A549 (cell line): ENCODE results near the gene PCED1A.

Experiments
- EP300 ChIP-seq, 2 experiments: fragments of >200 bp; sonication (Bioruptor Twin); formaldehyde crosslinking; IDR thresholded peaks; 2 replicates in 1 of 2; 3 replicates in 1 of 2; pipeline ENCODE4 v1.6.1; 2016 to 2017
- HEYL ChIP-seq: fragments of 250-450 bp; sonication (Bioruptor Pico); IDR thresholded peaks from 2 replicates; pipeline ENCODE4 v1.8.0; 2021; ENCODE audit warnings: mild to moderate bottlenecking, moderate library complexity
- POLR2A ChIP-seq: IDR thresholded peaks from 2 replicates; pipeline ENCODE4 v1.6.1; 2012; ENCODE audit warnings: mild to moderate bottlenecking, low read length
- POLR2AphosphoS2 ChIP-seq: conservative IDR thresholded peaks from 2 replicates; pipeline ENCODE4 v1.6.1; 2012; ENCODE audit warnings: low read length, improper control_type of control experiment, inconsistent platforms
- RAD21 ChIP-seq, 2 experiments: fragments of >200 bp in 1 of 2; sonication (Bioruptor Twin) in 1 of 2; formaldehyde crosslinking in 1 of 2; IDR thresholded peaks in 1 of 2; conservative IDR thresholded peaks in 1 of 2; 2 replicates in 1 of 2; 3 replicates in 1 of 2; pipeline ENCODE4 v1.6.1; 2012 to 2018; ENCODE audit warnings: inconsistent platforms in 1 of 2
- TF ChIP-seq, protein P1 (sequence below): fragments of 450-650 bp; IDR thresholded peaks from 2 replicates; pipeline ENCODE4 v1.6.1; 2014; ENCODE audit warnings: antibody characterized with exemption
- TF ChIP-seq, protein P2 (sequence below): fragments of >200 bp; sonication (Bioruptor Twin); formaldehyde crosslinking; IDR thresholded peaks from 3 replicates; pipeline ENCODE4 v1.5.1; 2016
- TF ChIP-seq, protein P3 (sequence below): IDR thresholded peaks from 2 replicates; pipeline ENCODE4 v1.6.1; 2012
- TF ChIP-seq, protein P4 (sequence below): IDR thresholded peaks from 2 replicates; pipeline ENCODE4 v1.6.1; 2012; ENCODE audit warnings: low read depth, borderline replicate concordance
- TF ChIP-seq, protein P5 (sequence below): fragments of 200-600 bp; sonication (generic); IDR thresholded peaks from 2 replicates; pipeline ENCODE4 v1.6.1; 2016; ENCODE audit warnings: antibody characterized with exemption, mild to moderate bottlenecking, moderate library complexity

DNA sequence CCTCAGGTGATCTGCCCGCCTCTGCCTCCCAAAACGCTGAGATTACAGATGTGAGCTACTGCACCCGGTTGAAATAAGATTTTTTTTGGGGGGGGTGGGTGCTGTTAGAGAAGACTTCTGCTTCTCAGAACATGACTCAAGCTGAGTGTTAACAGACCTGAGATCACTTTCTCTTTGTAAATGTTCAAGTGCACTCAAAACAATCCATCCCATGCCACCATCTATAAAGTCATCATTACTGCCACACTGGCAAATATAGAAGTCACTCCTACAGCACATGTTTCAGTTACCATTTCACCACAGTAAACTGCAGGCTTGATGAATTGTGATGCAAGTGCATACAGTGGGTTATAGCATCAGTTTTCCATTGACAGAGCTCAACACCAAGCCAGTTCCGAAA lies 9.1 kb upstream of the PCED1A start:
- TF ChIP-seq, protein P1, sequence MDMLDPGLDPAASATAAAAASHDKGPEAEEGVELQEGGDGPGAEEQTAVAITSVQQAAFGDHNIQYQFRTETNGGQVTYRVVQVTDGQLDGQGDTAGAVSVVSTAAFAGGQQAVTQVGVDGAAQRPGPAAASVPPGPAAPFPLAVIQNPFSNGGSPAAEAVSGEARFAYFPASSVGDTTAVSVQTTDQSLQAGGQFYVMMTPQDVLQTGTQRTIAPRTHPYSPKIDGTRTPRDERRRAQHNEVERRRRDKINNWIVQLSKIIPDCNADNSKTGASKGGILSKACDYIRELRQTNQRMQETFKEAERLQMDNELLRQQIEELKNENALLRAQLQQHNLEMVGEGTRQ: no peak
- TF ChIP-seq, protein P2, sequence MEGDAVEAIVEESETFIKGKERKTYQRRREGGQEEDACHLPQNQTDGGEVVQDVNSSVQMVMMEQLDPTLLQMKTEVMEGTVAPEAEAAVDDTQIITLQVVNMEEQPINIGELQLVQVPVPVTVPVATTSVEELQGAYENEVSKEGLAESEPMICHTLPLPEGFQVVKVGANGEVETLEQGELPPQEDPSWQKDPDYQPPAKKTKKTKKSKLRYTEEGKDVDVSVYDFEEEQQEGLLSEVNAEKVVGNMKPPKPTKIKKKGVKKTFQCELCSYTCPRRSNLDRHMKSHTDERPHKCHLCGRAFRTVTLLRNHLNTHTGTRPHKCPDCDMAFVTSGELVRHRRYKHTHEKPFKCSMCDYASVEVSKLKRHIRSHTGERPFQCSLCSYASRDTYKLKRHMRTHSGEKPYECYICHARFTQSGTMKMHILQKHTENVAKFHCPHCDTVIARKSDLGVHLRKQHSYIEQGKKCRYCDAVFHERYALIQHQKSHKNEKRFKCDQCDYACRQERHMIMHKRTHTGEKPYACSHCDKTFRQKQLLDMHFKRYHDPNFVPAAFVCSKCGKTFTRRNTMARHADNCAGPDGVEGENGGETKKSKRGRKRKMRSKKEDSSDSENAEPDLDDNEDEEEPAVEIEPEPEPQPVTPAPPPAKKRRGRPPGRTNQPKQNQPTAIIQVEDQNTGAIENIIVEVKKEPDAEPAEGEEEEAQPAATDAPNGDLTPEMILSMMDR: no peak
- TF ChIP-seq EP300 (IDR thresholded peaks at IDR 0.05) (no peak), HEYL (no peak), POLR2A (no peak), POLR2AphosphoS2 (no peak), RAD21 (conservative IDR thresholded peaks at IDR 0.05 in 1 of 2, IDR thresholded peaks at IDR 0.05 in 1 of 2) (no peak)
- TF ChIP-seq, protein P3, sequence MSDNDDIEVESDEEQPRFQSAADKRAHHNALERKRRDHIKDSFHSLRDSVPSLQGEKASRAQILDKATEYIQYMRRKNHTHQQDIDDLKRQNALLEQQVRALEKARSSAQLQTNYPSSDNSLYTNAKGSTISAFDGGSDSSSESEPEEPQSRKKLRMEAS: no peak
- TF ChIP-seq, protein P4, sequence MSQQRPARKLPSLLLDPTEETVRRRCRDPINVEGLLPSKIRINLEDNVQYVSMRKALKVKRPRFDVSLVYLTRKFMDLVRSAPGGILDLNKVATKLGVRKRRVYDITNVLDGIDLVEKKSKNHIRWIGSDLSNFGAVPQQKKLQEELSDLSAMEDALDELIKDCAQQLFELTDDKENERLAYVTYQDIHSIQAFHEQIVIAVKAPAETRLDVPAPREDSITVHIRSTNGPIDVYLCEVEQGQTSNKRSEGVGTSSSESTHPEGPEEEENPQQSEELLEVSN: no peak
- TF ChIP-seq, protein P5, sequence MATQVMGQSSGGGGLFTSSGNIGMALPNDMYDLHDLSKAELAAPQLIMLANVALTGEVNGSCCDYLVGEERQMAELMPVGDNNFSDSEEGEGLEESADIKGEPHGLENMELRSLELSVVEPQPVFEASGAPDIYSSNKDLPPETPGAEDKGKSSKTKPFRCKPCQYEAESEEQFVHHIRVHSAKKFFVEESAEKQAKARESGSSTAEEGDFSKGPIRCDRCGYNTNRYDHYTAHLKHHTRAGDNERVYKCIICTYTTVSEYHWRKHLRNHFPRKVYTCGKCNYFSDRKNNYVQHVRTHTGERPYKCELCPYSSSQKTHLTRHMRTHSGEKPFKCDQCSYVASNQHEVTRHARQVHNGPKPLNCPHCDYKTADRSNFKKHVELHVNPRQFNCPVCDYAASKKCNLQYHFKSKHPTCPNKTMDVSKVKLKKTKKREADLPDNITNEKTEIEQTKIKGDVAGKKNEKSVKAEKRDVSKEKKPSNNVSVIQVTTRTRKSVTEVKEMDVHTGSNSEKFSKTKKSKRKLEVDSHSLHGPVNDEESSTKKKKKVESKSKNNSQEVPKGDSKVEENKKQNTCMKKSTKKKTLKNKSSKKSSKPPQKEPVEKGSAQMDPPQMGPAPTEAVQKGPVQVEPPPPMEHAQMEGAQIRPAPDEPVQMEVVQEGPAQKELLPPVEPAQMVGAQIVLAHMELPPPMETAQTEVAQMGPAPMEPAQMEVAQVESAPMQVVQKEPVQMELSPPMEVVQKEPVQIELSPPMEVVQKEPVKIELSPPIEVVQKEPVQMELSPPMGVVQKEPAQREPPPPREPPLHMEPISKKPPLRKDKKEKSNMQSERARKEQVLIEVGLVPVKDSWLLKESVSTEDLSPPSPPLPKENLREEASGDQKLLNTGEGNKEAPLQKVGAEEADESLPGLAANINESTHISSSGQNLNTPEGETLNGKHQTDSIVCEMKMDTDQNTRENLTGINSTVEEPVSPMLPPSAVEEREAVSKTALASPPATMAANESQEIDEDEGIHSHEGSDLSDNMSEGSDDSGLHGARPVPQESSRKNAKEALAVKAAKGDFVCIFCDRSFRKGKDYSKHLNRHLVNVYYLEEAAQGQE: no peak
